ENCODE results near the gene CAB39L.
"Not testable (repeated sequence)": the region's sequence is repeated elsewhere in the genome, so short reads cannot be mapped to it uniquely, and the experiment has no call there.

Gene CAB39L

DNA sequence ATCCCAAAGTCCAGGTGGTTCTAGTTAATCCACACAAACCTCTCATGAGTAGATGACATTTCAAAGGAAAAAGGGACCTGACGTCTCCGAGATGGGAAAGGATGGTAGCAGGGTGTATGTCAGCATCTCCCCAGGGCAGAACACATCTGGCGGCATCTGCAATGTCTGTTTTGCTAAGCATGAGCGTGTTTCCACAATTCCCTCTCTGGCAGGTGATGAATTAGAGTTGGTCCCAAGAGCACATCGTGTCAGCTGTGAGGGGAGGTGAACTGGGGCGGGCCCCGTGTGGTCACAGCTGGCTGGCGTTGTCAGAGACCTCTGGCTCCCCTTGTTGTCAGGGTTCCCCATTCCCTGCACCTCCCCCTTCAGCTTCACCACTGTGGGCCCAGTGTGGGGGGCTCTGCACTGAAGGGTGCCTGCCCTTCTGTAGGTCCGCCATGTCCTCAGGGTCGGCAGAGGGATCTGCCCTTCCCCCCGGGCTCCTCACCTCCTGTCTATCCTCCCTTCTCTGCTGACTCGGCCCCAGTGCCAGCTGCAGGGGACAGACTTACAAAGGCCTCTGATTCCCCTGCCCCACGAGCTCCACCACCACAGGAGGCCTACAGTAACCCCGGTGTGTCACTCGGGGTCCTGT, 138.0 kb downstream of the CAB39L start:
- no peak for DNase-seq

DNA sequence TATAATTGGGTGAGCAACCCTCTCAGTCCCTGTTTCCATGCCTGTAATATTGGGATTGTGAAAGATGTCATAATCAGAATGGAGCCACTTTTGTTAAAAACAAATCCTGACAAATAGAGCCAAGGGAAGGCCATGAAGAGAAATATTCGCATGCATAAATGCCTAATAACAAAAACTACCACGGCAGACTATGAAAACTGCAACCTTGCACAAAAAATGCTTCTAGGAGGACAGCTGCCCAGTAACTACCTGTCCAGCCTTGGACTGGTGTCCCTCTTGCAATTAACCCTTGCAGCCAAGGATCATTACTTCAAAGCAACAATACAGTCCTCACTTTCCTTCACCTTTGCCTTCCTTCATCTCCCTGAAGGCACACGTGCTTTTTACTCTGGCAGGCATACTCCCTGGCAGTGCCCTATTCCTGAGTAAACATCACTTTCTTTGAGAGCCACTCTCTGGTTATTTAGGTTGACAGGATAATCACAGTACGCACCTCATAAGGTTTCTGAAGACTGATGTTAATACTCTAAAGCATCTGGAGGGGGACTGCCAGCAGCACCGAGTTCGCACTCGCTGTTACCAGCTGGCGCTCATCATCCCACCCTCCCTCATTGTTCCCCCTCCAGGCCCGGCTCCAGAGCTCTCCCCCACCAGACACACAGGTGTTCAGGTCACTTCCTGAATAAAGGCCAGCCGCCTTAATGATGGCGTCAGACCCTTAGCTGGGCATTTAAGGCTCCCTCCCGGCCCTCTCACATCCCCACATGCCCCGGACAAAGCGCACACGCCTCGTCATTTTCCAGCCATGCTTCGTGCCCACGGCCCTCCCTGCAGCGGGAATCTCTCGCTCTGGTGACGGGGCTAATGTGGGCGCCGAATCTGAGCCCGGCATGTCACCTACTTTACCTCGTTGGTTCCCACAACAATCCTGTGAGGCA, 138.8 kb downstream of the CAB39L start:
- DNase-seq = no peak

DNA sequence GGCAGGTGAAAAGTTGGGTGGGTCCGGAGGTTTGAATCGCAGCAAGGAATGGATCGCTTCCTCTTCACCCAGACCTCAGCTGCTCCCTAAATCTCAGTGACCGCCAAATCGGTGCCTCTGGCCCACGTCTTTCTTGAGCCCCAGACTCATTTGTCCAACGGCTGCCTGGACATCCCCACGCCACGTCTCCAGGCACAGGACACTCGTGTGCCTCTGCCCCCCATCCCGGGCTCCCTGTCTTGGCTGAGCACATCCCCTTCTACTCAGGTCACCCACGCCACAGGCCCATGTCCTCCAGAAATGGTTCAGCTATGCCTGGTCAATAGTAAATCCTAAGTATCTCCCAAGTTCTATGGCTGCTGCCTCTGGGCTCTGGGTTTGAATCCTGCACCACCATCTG, 139.5 kb downstream of the CAB39L start:
- DNase-seq = no peak

DNA sequence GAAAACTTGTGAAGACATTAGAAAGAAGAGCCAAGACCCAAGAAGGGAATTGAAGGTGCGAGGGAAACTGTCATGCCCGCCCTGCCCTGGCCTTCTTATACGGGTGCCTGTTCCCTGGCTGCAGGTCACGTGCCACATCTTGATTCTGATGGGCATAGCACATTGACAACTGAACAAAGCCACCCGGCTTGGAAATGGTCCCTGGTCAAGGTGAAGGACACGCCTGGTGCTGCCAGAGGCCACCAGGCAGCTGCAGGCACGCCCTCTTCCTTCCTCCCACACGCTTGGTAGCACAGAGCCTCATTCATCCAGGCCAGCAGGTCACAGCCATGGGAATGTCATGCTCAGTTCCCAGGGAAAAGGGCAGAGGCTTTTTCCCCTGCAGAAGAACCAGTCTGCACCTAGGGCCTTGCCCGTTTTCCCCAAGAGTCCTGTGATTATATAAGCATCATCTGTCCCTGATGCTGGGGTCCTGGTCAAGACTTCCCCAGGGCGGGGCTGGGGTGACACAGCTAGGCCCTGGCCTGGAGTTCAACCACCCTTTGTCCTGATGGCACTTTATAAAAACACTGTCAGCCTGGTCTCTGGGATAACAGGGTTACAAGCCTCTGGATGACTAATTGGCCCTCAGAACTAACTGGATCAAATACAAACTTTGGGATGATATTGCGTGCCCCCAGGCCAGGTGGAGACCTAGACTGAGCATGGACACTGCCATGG, 140.2 kb downstream of the CAB39L start:
- no peak for DNase-seq

DNA sequence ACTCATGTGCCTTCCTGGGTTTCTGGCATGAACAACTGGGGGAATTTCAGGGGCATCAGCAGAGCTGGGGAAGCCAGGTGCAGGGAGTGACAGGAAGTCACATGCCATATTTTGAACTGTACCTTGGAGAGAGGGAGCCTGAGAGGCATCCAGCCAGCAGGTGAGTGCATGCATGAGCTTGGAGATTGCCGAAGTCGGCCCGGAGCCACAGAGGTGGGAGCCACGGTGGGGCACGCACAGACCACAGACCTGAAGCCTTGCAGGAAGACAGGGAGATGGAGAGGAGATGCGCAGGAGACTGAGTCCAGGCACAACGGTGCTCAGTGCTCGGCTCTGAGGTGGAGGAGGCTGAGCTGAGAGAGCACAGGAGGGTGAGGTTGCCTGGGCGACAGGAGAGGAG, 141.0 kb downstream of the CAB39L start:
- no peak for DNase-seq

DNA sequence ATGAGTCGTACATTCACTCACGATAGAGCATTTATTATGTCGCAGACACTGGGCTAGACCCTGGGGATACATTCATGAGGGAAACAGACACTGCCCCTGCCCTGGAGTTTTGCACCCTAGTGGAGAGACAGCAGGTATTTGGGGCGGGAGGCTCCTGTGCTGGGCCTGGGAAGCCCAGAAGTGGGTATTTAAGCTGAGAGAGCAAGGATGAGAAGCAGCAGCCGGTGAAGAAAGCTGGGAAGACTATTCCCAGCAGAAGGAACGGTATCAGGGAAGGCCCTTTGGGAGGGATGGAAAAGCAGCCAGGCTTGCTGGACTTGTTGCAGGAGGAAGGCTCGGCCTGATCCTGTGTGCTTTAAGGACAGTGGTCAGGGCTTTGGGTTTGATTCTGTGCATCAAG, 141.6 kb downstream of the CAB39L start:
- no peak for DNase-seq

DNA sequence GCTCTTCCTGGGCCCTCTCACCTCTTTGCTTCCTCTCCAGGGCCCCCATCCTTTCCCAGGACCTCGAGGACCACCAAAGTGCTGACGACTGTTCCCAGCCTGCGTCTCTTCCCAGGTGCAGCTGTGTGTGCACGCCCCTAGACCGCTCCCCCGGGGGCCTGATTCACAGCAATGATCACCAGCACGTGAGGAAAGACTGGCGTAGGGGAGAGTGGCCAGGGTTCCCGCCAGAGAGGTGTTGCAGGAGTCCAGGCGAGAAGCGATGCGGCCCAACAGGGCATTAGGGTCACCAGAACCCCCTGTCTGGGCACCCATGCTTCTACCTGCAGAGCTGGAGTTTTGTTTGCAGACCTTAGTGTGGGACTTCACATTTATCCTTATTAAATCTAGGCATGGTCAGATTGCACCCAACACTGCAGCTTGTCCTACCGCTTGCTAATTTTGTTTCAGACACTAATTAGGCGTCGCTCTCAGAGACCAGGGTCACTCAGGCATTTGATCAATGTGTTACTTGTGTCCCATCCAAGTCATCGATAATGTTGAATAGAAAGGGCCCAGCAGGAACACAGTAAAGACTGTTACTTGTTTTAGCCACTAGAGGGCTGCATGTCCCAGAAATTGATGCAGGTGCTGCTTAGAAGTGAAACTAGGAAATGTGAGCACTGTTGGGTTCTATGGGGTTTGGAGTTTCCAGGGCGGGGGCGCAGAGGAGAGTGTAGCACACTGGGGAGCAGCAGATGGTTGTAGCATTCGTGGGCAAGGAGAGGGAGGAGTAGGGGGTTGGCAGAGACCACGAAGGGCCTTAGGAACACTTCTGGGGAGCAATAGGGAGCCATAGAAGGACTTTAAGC, 142.9 kb downstream of the CAB39L start:
- DNase-seq = peak; percentile 56

DNA sequence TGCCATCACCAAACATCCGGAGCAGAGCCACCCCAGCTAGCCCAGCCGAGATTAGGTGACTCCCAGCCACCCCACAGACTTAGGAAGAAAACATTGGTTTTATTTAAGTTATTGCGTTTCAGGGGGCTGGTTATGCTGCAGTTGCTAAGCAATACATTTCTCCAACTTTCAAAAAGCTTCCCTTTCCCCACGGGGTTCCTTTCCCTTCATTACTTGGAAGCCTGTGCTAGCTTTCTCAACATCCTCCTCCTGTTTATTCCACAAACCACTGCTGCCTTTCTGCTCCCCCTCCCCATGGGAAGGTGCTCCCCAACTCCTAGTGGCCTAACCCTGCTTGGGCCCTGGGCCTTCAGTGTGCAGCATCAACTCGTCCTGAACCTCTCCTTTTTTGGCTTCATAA, 143.6 kb downstream of the CAB39L start:
- no peak for DNase-seq

DNA sequence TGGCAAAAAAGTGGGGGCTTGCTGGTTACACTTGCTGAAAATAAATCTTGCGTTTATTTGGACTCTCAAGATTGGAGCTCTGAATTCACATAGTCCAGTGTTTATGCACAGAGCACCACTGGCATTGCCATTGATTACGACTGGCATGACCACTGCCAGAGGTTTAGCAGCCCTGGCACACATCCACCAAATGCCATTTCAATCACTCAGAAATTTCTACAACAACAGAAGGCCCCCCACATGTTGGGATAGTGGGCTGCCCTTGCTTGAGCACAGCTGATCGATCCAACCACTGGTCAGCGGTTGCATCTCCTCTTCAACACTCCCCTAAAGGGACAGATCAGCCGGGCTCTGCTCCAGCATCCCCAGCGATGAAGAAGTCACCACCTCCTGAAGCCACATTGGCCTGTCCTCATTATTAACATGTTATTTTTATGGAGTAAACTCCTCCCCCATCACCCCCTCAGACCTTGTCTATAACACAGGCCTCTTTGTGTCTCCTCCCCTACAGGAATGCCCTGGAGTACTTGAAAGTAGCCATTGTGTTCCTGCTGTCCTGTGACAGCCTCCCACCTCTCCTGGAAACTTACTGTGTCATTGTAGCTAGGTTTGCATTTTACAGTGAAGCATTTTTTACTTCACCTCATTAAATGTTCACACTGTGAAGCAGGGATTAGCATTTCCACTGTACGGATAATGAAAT, 144.8 kb downstream of the CAB39L start:
- DNase-seq = no peak

DNA sequence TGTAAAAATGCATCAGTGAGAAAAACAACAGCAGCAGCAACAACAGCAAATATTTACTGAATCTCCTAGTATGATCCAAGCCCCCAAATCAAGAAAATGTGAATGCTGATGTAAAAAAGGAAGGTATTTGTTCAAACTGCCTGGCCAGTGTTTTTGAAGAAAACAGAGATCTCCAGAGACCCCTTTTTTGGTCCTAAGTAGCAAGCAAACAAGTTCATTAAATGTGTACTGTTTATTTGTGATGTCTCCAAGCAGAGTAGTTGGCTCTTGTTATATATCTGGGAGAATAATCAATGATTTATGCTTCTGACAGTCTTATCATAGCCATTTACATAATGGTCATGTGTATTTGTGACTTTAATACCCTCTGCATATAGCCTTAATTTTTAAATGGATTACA, 145.4 kb downstream of the CAB39L start:
- no peak for DNase-seq

DNA sequence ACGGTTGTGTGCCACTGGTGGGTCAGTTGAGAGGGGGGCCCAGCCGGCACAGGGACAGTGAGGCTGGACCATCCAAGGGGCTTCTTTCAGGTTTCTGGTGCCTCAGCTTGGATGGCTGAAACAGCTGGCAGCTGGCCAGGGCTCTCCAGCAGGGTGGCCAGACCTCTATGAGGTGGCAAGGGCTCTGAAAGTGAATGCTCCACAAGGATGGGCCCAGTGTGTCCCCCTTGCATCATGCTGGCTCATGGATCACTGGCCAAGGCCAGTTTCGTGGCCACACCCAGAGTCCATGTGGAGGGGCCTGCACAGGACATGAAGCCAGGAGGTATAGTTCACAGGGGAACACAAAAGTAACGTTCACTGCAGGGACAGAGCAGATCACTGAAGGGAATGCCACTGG, 146.5 kb downstream of the CAB39L start:
- DNase-seq = no peak

DNA sequence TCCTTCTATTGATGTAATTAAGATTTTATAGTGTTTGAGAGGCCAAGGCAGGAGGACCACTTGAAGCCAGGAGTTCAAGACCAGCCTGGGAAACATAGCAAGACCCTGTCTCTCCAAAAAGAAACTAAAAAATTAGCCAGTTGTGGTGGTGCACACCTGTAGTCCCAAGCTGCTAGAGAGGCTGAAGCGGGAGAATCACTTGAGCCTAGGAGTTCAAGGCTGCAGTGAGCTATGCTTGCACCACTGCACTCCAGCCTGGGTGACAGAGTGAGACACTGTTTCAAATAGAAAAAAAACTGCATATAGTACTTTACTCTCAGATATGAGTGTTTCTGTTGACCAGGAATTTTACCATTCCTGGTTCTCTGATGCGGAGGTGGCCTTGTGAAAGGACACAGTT, 147.2 kb downstream of the CAB39L start:
- no peak for DNase-seq

DNA sequence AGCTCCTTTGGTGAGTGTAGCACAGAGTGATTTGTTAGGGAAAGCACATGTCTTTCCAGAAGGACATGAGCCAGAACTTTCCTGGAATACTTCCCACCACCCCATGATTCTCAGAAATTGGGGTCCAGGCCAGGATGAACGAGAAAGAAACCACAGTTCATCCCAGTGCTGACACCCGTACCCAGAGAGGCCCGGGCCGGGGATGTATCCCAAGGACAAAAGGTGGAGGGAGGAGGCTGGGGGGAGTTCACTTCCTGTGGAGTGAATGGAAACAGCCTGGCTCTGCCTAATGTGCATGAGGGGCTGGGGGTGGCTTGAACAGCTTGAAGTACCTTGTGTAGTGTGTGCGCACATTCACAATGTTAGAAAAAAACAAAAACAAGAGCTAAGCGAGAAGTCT, 148.6 kb downstream of the CAB39L start:
- DNase-seq = no peak

DNA sequence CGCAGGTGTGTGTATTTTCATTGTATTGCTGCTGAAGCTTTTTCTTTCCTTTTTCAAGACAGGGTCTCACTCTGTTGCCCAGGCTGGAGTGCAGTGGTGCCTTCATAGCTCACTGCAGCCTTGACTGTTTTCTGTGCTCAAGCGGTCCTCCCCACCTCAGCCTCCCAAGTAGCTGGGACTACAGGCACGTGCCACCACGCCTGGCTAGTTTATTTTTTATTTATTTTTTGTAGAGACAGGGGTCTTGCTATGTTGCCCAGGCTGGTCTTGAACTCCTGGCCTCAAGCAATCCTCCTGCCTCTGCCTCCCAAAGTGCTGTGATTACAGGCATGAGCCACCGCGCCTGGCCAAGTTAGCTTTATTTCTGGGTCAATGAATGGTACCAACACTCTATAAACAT, 149.1 kb downstream of the CAB39L start:
- DNase-seq = not testable (repeated sequence)

DNA sequence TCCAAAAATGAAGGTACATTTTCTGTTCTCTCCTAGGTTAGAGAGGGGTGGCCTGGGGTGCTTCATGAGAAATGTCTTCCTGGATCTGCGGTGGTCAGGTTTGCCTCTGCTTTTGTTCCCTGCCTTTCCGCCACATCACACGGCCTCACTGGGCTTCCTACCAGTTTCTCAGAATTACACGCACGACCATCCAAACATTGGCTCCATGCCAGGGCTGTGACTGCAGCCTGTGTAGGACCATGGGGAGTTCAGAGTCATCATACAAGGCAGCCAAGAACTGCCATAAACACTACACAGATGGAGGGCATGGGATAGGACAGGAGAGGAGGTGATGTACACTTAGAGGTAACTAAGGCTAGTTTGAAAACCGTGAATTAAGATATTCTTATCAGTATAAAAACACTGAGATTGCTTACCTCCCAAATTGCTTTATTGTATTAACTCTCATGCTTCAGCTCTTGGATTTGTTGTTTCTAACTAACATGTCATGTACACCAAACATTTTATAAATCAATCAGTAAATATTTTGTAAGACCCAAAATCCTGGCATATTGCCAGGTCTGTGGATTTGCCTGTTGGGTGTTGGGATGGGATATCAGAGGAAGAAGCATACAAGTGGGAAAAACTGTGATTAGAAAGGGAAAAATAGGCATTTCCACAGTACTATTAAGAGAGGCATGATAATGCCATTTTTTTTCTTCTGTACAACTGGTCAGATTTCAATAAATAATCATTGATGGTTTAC, 150.9 kb downstream of the CAB39L start:
- no peak for DNase-seq

DNA sequence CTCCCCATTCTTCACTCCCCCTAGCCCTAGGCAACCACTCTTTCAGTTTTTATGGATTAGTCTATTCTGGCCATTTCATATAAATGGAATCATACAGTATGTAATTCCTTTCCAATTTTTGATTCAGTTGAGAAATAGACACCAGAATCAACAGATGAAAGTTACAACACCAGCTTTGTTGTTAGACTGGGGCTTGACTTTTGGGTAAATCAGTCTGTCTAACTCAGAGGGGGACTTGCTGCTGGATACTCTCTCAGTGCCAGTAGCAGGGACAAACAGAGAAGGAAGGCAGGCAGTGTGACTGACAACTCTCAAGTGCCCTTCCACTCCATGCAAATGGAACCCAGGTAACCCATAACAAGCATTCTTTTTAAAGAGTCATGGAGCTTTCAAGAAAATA, 155.4 kb downstream of the CAB39L start:
- DNase-seq = no peak

DNA sequence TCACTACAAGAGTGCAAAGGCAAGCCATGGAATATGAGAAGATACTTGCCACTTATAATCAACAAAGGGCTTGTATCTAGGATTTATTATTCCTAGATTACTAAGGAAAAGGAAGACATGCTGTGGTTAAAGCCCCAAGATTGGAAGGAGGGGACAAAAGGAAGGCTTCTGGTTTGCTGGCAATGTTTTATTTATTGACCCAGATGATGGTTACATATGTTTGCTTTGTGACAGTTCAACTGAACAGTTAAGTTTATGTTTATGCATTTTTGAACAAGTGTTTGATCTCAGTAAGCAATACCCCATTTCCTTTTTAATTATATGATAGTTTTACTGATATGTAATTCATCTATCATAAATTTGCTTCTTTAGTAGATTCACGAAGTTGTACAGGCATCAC, 155.9 kb downstream of the CAB39L start:
- DNase-seq = no peak

DNA sequence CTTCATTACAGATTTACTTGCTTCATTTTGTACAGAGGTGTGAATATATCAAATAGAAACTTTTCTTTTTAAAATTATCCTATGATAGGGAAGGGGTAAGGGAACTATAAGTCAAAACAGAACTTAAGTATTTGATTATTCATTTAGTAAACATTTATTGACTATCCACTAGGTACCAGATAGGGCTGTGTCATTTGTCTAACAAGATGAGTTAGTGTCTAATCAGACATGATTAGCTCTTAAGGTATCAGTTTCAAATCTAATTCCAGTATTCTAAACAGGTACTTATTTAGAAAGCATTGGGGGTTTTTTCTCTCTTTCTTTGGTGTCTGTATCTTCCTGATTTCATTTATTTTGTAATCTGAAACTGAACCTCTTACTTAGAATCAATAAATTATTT, 164.0 kb downstream of the CAB39L start:
- no peak for DNase-seq

DNA sequence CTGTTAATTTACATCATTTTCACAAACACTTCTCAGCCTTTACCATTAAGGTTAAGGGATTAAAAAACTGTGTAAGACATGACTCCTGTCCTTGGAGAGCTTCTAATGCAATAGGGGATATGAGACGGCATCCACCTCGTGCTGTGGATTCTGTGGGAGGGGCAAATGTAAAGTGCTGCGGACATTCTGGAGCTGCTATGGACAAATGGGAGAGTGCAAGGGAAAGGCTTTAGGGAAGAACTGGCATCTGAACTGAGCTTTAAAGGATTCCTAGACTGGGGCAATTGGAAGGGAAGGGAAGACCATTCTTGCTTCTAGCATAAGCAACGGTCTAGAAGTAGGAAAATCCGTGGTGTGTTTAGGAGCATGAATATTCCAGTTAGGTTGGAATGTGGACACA, 164.8 kb downstream of the CAB39L start:
- no peak for DNase-seq

DNA sequence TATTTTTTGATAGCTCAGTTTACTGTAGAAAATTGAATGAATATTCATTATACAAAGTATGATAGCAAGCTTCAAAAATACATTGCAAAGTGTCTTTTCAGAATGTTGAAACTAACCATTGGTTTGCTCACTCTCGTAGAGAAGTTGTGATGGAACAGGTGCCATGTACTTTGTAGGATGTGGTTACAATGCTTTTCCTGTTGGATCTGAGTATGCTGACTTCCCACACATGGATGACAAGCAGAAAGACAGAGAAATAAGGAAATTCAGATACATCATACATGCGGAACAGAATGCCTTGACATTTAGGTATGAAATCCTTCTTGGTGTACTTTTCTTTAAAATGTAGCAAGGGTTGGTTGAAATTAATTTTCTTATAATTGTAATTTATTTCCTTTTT, 165.7 kb downstream of the CAB39L start:
- no peak for DNase-seq

DNA sequence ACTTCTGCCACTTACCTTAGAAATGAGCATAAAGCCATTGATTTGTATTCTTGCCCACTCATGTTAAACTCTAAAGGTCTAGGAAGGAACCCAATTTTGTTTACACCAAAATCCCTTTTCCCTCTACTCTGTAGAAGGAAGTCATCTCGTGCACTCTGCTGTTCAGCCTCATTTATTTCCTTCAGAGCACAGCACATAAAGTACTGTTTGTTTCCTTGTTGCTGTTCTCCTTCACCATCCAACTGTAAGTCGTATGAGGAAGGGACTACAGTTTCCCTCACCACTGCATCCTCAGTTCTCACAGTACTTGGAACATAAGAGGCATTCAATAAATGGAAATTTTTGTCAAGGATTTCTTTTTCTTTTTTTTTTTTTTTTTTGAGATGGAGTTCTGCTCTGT, 171.6 kb downstream of the CAB39L start:
- DNase-seq = no peak

DNA sequence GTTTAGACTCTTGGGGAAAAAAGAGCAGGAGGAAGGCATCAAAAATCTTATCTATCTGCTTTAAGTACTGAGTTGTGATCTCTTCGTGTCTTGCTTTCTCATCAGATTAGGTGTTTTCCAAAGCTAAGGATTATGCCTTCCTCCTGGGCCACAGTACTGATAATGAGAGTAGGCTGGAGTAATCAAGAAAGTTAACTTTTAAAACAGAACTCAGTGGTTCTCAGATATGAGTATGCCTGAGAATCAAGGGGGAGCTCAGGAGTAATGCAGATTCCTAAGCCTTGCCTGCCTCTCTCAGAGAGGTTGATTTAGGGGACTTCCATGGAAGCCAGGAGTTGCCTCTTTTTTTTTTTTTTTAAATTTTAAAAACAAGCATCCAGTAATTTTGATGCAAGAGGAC, 172.6 kb downstream of the CAB39L start:
- no peak for DNase-seq

All from activated T-cell treated with anti-CD3 and anti-CD28 coated beads for 4 hours (primary cell).